Right lobe of liver (tissue), 4 donors: Measurements from ENCODE around the gene PCSK9.

ENCODE experiments used
- CTCF ChIP-seq, 4 donors: fragments of 200-600 bp in 3 of 4; fragments of 450-650 bp in 1 of 4; IDR thresholded peaks; one replicate each; pipeline versions ENCODE4 v1.5.1 to v1.8.0; 2016 to 2022; ENCODE audit warnings: antibody characterized with exemption in 4 of 4, mild to moderate bottlenecking in 2 of 4
- POLR2A ChIP-seq: fragments of 450-650 bp; IDR thresholded peaks from one replicate; pipeline ENCODE4 v1.6.1; 2017; ENCODE audit warnings: antibody characterized with exemption, mild to moderate bottlenecking
- donor health status: DM: no; HTN: no; CAD: no.
- donor health status: DM: no; HTN: no; CAD: no.
- donor health status: DM: no; HTN: yes; CAD: no.

GRCh38 chr1:55048453-55049270, 9.3 kb downstream of the PCSK9 start:
- TF ChIP-seq CTCF (IDR thresholded peaks at IDR 0.05) (no peak), POLR2A (no peak)
